Measurements from ENCODE around the gene PPEF1.

- TF ChIP-seq, protein P1, sequence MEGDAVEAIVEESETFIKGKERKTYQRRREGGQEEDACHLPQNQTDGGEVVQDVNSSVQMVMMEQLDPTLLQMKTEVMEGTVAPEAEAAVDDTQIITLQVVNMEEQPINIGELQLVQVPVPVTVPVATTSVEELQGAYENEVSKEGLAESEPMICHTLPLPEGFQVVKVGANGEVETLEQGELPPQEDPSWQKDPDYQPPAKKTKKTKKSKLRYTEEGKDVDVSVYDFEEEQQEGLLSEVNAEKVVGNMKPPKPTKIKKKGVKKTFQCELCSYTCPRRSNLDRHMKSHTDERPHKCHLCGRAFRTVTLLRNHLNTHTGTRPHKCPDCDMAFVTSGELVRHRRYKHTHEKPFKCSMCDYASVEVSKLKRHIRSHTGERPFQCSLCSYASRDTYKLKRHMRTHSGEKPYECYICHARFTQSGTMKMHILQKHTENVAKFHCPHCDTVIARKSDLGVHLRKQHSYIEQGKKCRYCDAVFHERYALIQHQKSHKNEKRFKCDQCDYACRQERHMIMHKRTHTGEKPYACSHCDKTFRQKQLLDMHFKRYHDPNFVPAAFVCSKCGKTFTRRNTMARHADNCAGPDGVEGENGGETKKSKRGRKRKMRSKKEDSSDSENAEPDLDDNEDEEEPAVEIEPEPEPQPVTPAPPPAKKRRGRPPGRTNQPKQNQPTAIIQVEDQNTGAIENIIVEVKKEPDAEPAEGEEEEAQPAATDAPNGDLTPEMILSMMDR (IDR thresholded peaks at IDR 0.05), result no peak
- TF ChIP-seq EP300 (IDR thresholded peaks at IDR 0.05) (no peak), POLR2AphosphoS5 (IDR thresholded peaks at IDR 0.05) (no peak)
Observed at GRCh38 chrX:18792828-18793227, 85.4 kb downstream of the PPEF1 start.
